K562 (cell line): ENCODE results near the gene NLK.

Source experiments
- ARID4B ChIP-seq: sonication (generic); formaldehyde crosslinking; IDR thresholded peaks from 2 replicates; pipeline ENCODE4 v1.8.0; 2022; ENCODE audit warnings: mild to moderate bottlenecking, missing genetic modification reagents
- CTCF ChIP-seq, 3 experiments: IDR thresholded peaks in 2 of 3; conservative IDR thresholded peaks in 1 of 3; 2 replicates each; pipeline ENCODE4 v1.5.1; 2011 to 2012; ENCODE audit warnings: low read length in 3 of 3, mild to moderate bottlenecking in 3 of 3, control low read depth in 2 of 3, improper control_type of control experiment in 1 of 3, inconsistent platforms in 1 of 3, low read depth in 1 of 3, mixed read lengths in 1 of 3, moderate library complexity in 1 of 3; ENCODE audit not compliant: insufficient read depth in 2 of 3
- NBN ChIP-seq: fragments of 450-650 bp; IDR thresholded peaks from 2 replicates; pipeline ENCODE4 v1.6.1; 2016; ENCODE audit warnings: low read depth, mild to moderate bottlenecking
- TAF1 ChIP-seq: IDR thresholded peaks from 2 replicates; pipeline ENCODE4 v1.6.1; 2011; ENCODE audit warnings: mild to moderate bottlenecking, low read length, moderate library complexity; ENCODE audit not compliant: insufficient read depth, control insufficient read depth, severe bottlenecking; ENCODE audit errors: extremely low read depth
- ZNF609 ChIP-seq: sonication (generic); formaldehyde crosslinking; IDR thresholded peaks from 2 replicates; pipeline ENCODE4 v1.8.1; 2023; ENCODE audit warnings: missing genetic modification reagents, mild to moderate bottlenecking, borderline replicate concordance

DNA sequence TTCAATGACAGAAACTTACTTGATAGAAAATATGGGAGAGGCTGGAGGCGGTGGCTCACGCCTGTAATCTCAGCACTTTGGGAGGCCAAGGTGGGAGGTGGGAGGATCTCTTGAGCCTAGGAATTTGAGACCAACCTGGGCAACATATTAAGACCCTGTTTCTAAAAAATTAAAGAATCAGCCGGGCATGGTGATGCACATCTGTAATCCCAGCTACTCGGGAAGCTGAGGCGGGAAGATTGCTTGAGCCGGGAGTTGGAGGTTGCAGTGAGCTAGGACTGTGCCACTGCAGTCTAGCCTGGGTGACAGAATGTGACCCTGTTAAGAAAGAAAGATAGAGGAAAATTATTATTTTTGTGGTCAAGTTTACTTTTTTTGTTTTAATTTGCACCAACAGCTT, 2.1 kb upstream of the NLK start:
- TF ChIP-seq CTCF (IDR thresholded peaks at IDR 0.05 in 2 of 3, conservative IDR thresholded peaks at IDR 0.05 in 1 of 3; ENCODE audit: insufficient read depth in 2 of 3, low read depth in 1 of 3, low read length in 3 of 3) (no peak), ARID4B (CRISPR knock-in tag) (no peak), TAF1 (no peak), ZNF609 (CRISPR knock-in tag) (no peak), NBN (no peak)
